ENCODE results near the gene SLMAP.

The SLMAP gene

GRCh38 chr3:57953576-57953975, 197.5 kb downstream of the SLMAP start:
- TF ChIP-seq ZBTB7A (IDR thresholded peaks at IDR 0.05; ENCODE audit: low read depth) (no peak), TAF1 (IDR thresholded peaks at IDR 0.05; ENCODE audit: low read depth) (no peak), TCF12 (IDR thresholded peaks at IDR 0.05; ENCODE audit: low read depth) (no peak), CREB1 (IDR thresholded peaks at IDR 0.05; ENCODE audit: low read depth) (no peak), NFIC (IDR thresholded peaks at IDR 0.05) (no peak), EP300 (IDR thresholded peaks at IDR 0.05; ENCODE audit: borderline replicate concordance) (no peak), RAD21 (IDR thresholded peaks at IDR 0.05; ENCODE audit: low read depth) (no peak), CEBPB (IDR thresholded peaks at IDR 0.05) (no peak), USF1 (IDR thresholded peaks at IDR 0.05) (no peak), TEAD4 (IDR thresholded peaks at IDR 0.05) (no peak), REST (IDR thresholded peaks at IDR 0.05; ENCODE audit: low read depth) (no peak)

- TF ChIP-seq MAX (IDR thresholded peaks at IDR 0.05) = no peak
- TF ChIP-seq TEAD4 (IDR thresholded peaks at IDR 0.05) = no peak
- TF ChIP-seq RAD21 (IDR thresholded peaks at IDR 0.05; ENCODE audit: low read depth) = no peak
- no peak for TF ChIP-seq YY1 (IDR thresholded peaks at IDR 0.05; ENCODE audit: low read depth)
These were observed 200.2 kb downstream of the SLMAP start for GRCh38 chr3:57956119-57956832.

- no peak for TF ChIP-seq EP300 (IDR thresholded peaks at IDR 0.05; ENCODE audit: borderline replicate concordance)
- TF ChIP-seq CREB1 (IDR thresholded peaks at IDR 0.05; ENCODE audit: low read depth) = no peak
- no peak for TF ChIP-seq RAD21 (IDR thresholded peaks at IDR 0.05; ENCODE audit: low read depth)
- no peak for TF ChIP-seq YY1 (IDR thresholded peaks at IDR 0.05; ENCODE audit: low read depth)
- no peak for TF ChIP-seq TCF12 (IDR thresholded peaks at IDR 0.05; ENCODE audit: low read depth)
- no peak for TF ChIP-seq REST (IDR thresholded peaks at IDR 0.05; ENCODE audit: low read depth)
- TF ChIP-seq EGR1 (IDR thresholded peaks at IDR 0.05) = no peak
- no peak for TF ChIP-seq TEAD4 (IDR thresholded peaks at IDR 0.05)
- TF ChIP-seq ZBTB7A (IDR thresholded peaks at IDR 0.05; ENCODE audit: low read depth) = no peak
- no peak for TF ChIP-seq NFIC (IDR thresholded peaks at IDR 0.05)
- TF ChIP-seq USF1 (IDR thresholded peaks at IDR 0.05) = no peak
- TF ChIP-seq MAX (IDR thresholded peaks at IDR 0.05) = no peak
These were observed 200.7 kb downstream of the SLMAP start for GRCh38 chr3:57956833-57957174.

GRCh38 chr3:57957824-57958223, 201.7 kb downstream of the SLMAP start:
- TF ChIP-seq RAD21 (IDR thresholded peaks at IDR 0.05; ENCODE audit: low read depth) (no peak), MAX (IDR thresholded peaks at IDR 0.05) (no peak), TAF1 (IDR thresholded peaks at IDR 0.05; ENCODE audit: low read depth) (no peak), EP300 (IDR thresholded peaks at IDR 0.05; ENCODE audit: borderline replicate concordance) (no peak), TCF12 (IDR thresholded peaks at IDR 0.05; ENCODE audit: low read depth) (no peak), CREB1 (IDR thresholded peaks at IDR 0.05; ENCODE audit: low read depth) (no peak), ZBTB7A (IDR thresholded peaks at IDR 0.05; ENCODE audit: low read depth) (no peak)

- TF ChIP-seq MAX (IDR thresholded peaks at IDR 0.05) (no peak), FOXM1 (IDR thresholded peaks at IDR 0.05; ENCODE audit: borderline replicate concordance, low read depth) (no peak), CREB1 (IDR thresholded peaks at IDR 0.05; ENCODE audit: low read depth) (no peak), NFIC (IDR thresholded peaks at IDR 0.05) (no peak), YY1 (IDR thresholded peaks at IDR 0.05; ENCODE audit: low read depth) (no peak)
These were observed 202.7 kb downstream of the SLMAP start for GRCh38 chr3:57958642-57959422.
